ENCODE data around the gene APBA2. TPM values are rescaled to one million over a fixed set of nuclear protein-coding genes. Genes with fewer than 3 reads are reported as not detected.

The APBA2 gene
- total RNA-seq, 1 donor from 2014 or later, result 3.8 TPM

GRCh38 chr15:28987337-28987736 is 101.6 kb downstream of the APBA2 start:
- H3K27me3 ChIP-seq (ENCODE audit: low read depth), result no peaks in the 10 kb centered on the region
- peaks cover 7% of the 10 kb centered on the region for H3K4me1 ChIP-seq
- TF ChIP-seq CTCF (IDR thresholded peaks at IDR 0.05), result no peak
- ATAC-seq, result no peak
- no peak overlapping the region for H3K27ac ChIP-seq
- H3K9me3 ChIP-seq, result no peaks in the 10 kb centered on the region
- no peak for DNase-seq
- no peak overlapping the region for H3K4me3 ChIP-seq
- intact Hi-C loops (cut with DNase I), result no loop called here
- H3K36me3 ChIP-seq, result no peaks in the 10 kb centered on the region

GRCh38 chr15:28989239-28989830 is 103.6 kb downstream of the APBA2 start:
- intact Hi-C loops (cut with DNase I), result no loop called here
- H3K27ac ChIP-seq, result no peak overlapping the region
- no peak overlapping the region for H3K4me3 ChIP-seq
- no peak for DNase-seq
- H3K4me1 ChIP-seq, result peaks cover 10% of the 10 kb centered on the region
- ATAC-seq, result no peak
- H3K27me3 ChIP-seq (ENCODE audit: low read depth), result no peaks in the 10 kb centered on the region
- no peak for TF ChIP-seq CTCF (IDR thresholded peaks at IDR 0.05)
- H3K36me3 ChIP-seq, result no peaks in the 10 kb centered on the region
- H3K9me3 ChIP-seq, result no peaks in the 10 kb centered on the region

GRCh38 chr15:28989896-28990295 is 104.1 kb downstream of the APBA2 start:
- no peaks in the 10 kb centered on the region for H3K27me3 ChIP-seq (ENCODE audit: low read depth)
- DNase-seq, result no peak
- H3K4me1 ChIP-seq, result peaks cover 10% of the 10 kb centered on the region
- no peaks in the 10 kb centered on the region for H3K9me3 ChIP-seq
- no peak for TF ChIP-seq CTCF (IDR thresholded peaks at IDR 0.05)
- intact Hi-C loops (cut with DNase I), result no loop called here
- no peaks in the 10 kb centered on the region for H3K36me3 ChIP-seq
- H3K27ac ChIP-seq, result no peak overlapping the region
- ATAC-seq, result no peak
- H3K4me3 ChIP-seq, result no peak overlapping the region

GRCh38 chr15:28990390-28990789 is 104.6 kb downstream of the APBA2 start:
- H3K27ac ChIP-seq, result no peak overlapping the region
- no peaks in the 10 kb centered on the region for H3K9me3 ChIP-seq
- TF ChIP-seq CTCF (IDR thresholded peaks at IDR 0.05), result no peak
- H3K27me3 ChIP-seq (ENCODE audit: low read depth), result no peaks in the 10 kb centered on the region
- no peak overlapping the region for H3K4me3 ChIP-seq
- DNase-seq (no peak), ATAC-seq (no peak)
- H3K4me1 ChIP-seq, result peaks cover 8% of the 10 kb centered on the region
- intact Hi-C loops (cut with DNase I), result no loop called here
- H3K36me3 ChIP-seq, result no peaks in the 10 kb centered on the region

GRCh38 chr15:28991236-28992171 is 105.7 kb downstream of the APBA2 start:
- Histone ChIP-seq H3K27me3 (ENCODE audit: low read depth) (no peaks in the 10 kb centered on the region), H3K4me1 (peaks cover 4% of the 10 kb centered on the region), H3K4me3 (no peak overlapping the region), H3K36me3 (no peaks in the 10 kb centered on the region), H3K9me3 (no peaks in the 10 kb centered on the region), H3K27ac (no peak overlapping the region)
- TF ChIP-seq CTCF (IDR thresholded peaks at IDR 0.05), result no peak
- DNase-seq (no peak), ATAC-seq (peak in 1 of 2 donors; percentile 26)
- intact Hi-C loops (cut with DNase I), result no loop called here

Data from lower lobe of right lung (tissue), 2 donors.